Endothelial cell of umbilical vein (primary cell): ENCODE results near the gene CNTNAP1. TPM values are rescaled to one million over a fixed set of nuclear protein-coding genes. Genes with fewer than 3 reads are reported as not detected.

Experiments used
- BruUV-seq: library from RNA; stranded (reverse); fragments of 400-500 nt; replicated peaks from 2 replicates; lab custom pipeline; 2021; lab: Mats Ljungman, UMichigan
- CTCF ChIA-PET: fragments of 300-600, 350-600 bp; sonication (Branson Sonifier 250); formaldehyde crosslinking; loops from one replicate; lab custom pipeline; 2021; ENCODE audit warnings: antibody characterized with exemption, inconsistent platforms; lab: Charles Lee
- POLR2A ChIA-PET: fragments of 300-600, 350-600 bp; sonication (Branson Sonifier 250); formaldehyde crosslinking; loops from one replicate; lab custom pipeline; 2021; ENCODE audit warnings: antibody characterized with exemption, inconsistent platforms; lab: Charles Lee
- DNase-seq: peaks from one replicate; pipeline ENCODE4 v3.0.0-alpha.2; 2011; ENCODE audit warnings: low read depth, low spot score
- FAIRE-seq: peaks from 2 replicates; lab custom pipeline; 2011; peaks lifted over from hg19 to GRCh38; lab: Jason Lieb, UNC
- H2AFZ ChIP-seq: 2 replicates; pipeline ENCODE4 v1.6.0; 2012; ENCODE audit warnings: low read depth, low read length, control low read depth, inconsistent platforms
- H3K27ac ChIP-seq: 2 replicates; pipeline ENCODE4 v1.5.1; 2011; ENCODE audit warnings: low read depth, mild to moderate bottlenecking, control low read depth, low read length, moderate library complexity; ENCODE audit not compliant: insufficient read depth
- H3K27me3 ChIP-seq, 2 experiments: 2 replicates each; pipeline versions ENCODE4 v1.6.0 to v1.6.1; 2011; ENCODE audit warnings: low read length in 2 of 2, mixed read lengths in 1 of 2; ENCODE audit not compliant: control insufficient read depth in 2 of 2, insufficient read depth in 2 of 2
- H3K36me3 ChIP-seq, 2 experiments: 2 replicates in 1 of 2; 3 replicates in 1 of 2; pipeline ENCODE4 v1.5.1; 2011; ENCODE audit warnings: low read length in 2 of 2, mild to moderate bottlenecking in 1 of 2, moderate library complexity in 1 of 2; ENCODE audit not compliant: control insufficient read depth in 2 of 2, insufficient read depth in 2 of 2; ENCODE audit errors: extremely low read depth in 1 of 2
- H3K4me1 ChIP-seq: 3 replicates; pipeline ENCODE4 v1.5.1; 2011; ENCODE audit warnings: mild to moderate bottlenecking, low read length; ENCODE audit not compliant: control insufficient read depth, insufficient read depth; ENCODE audit errors: extremely low read depth
- H3K4me2 ChIP-seq: 2 replicates; pipeline ENCODE4 v1.6.1; 2011; ENCODE audit warnings: low read length, control low read depth, mixed read lengths; ENCODE audit not compliant: insufficient read depth
- H3K4me3 ChIP-seq, 3 experiments: fragments of 200-600 bp in 1 of 3; sonication (generic), shearing (Covaris generic) in 1 of 3; replicated peaks in 1 of 3; 2 replicates each; pipeline ENCODE4 v1.5.1; 2011 to 2016; ENCODE audit warnings: control low read depth in 3 of 3, low read length in 3 of 3, mild to moderate bottlenecking in 2 of 3, inconsistent platforms in 1 of 3, low read depth in 1 of 3, moderate library complexity in 1 of 3; ENCODE audit not compliant: insufficient read depth in 1 of 3
- H3K79me2 ChIP-seq: 2 replicates; pipeline ENCODE4 v1.6.0; 2012; ENCODE audit warnings: low read length, inconsistent platforms; ENCODE audit not compliant: control insufficient read depth, insufficient read depth
- H3K9ac ChIP-seq: replicated peaks from 2 replicates; pipeline ENCODE3; 2011; ENCODE audit warnings: low read length, control low read depth; ENCODE audit not compliant: insufficient read depth; ENCODE audit errors: extremely low read depth
- H3K9me1 ChIP-seq: replicated peaks from 3 replicates; pipeline ENCODE4 v1.6.0; 2011; ENCODE audit warnings: mild to moderate bottlenecking, low read length; ENCODE audit not compliant: control insufficient read depth, insufficient read depth; ENCODE audit errors: extremely low read depth
- H3K9me3 ChIP-seq: replicated peaks from 2 replicates; pipeline ENCODE4 v1.5.1; 2012; ENCODE audit warnings: low read length, inconsistent platforms; ENCODE audit not compliant: control insufficient read depth, insufficient read depth
- H4K20me1 ChIP-seq: replicated peaks from 2 replicates; pipeline ENCODE3; 2011; ENCODE audit warnings: mild to moderate bottlenecking, low read length; ENCODE audit not compliant: control insufficient read depth, insufficient read depth; ENCODE audit errors: extremely low read depth
- EZH2 ChIP-seq: IDR thresholded peaks from 2 replicates; pipeline ENCODE4 v1.6.1; 2012; ENCODE audit warnings: borderline replicate concordance, low read depth, mild to moderate bottlenecking, moderate library complexity, low read length, inconsistent platforms; ENCODE audit not compliant: severe bottlenecking
- FOS ChIP-seq: IDR thresholded peaks from 2 replicates; pipeline ENCODE4 v1.6.1; 2011; ENCODE audit warnings: mild to moderate bottlenecking, low read length, moderate library complexity, borderline replicate concordance; ENCODE audit not compliant: insufficient read depth
- GATA2 ChIP-seq: IDR thresholded peaks from 2 replicates; pipeline ENCODE4 v1.7.0; 2011; ENCODE audit warnings: low read depth, mild to moderate bottlenecking, moderate library complexity, mixed read lengths, low read length; ENCODE audit not compliant: insufficient read length, insufficient read depth
- JUN ChIP-seq: IDR thresholded peaks from 2 replicates; pipeline ENCODE4 v1.6.1; 2011; ENCODE audit warnings: borderline replicate concordance, low read depth; ENCODE audit not compliant: insufficient read length, insufficient read depth
- MYC ChIP-seq: IDR thresholded peaks from one replicate; pipeline ENCODE4 v1.6.1; 2011; ENCODE audit warnings: mild to moderate bottlenecking, low read depth, low read length
- POLR2A ChIP-seq: IDR thresholded peaks from 2 replicates; pipeline ENCODE4 v1.6.1; 2012; ENCODE audit warnings: low read depth, mild to moderate bottlenecking, control low read depth, low read length
- POLR2AphosphoS5 ChIP-seq: IDR thresholded peaks from 2 replicates; pipeline ENCODE4 v1.6.1; 2012; ENCODE audit warnings: low read depth, mild to moderate bottlenecking, control low read depth, low read length, moderate library complexity; ENCODE audit not compliant: insufficient read depth
- dilution Hi-C: fragments of 300-500 bp; cut with MboI; formaldehyde crosslinking; loops from one replicate; pipeline ENCODE4 v1.15.0; 2019; ENCODE audit warnings: low sequenced_read_pairs; ENCODE audit not compliant: extremely low pct_ligation_motif_present
- intact Hi-C: fragments of 100-400 bp; cut with micrococcal nuclease; formaldehyde crosslinking; loops from one replicate; pipeline ENCODE4 v1.10.0; 2022
- polyA plus RNA-seq, 4 experiments: library from polyadenylated mRNA; depleted of rRNA in 3 of 4; stranded (reverse) in 3 of 4; unstranded in 1 of 4; fragments of >200 nt; gene quantifications; 2 replicates each; pipeline versions ENCODE4 v1.2.1 to v1.2.3, GENCODE V29; 2011 to 2012; ENCODE audit warnings: missing spikeins in 1 of 4
- total RNA-seq: library from RNA; stranded (reverse); gene quantifications from 2 replicates; pipeline ENCODE4 v1.2.3, GENCODE V29; 2021
- TF ChIP-seq, protein P1 (sequence below): IDR thresholded peaks from 2 replicates; pipeline ENCODE4 v1.6.1; 2011; ENCODE audit not compliant: insufficient read depth, insufficient read length
- TF ChIP-seq, protein P2 (sequence below), 2 donors: IDR thresholded peaks; 1 replicate in 1 of 2; 2 replicates in 1 of 2; pipeline ENCODE4 v1.5.1; 2011; ENCODE audit warnings: low read length in 2 of 2, mild to moderate bottlenecking in 2 of 2, moderate library complexity in 2 of 2, control low read depth in 1 of 2, inconsistent platforms in 1 of 2, low read depth in 1 of 2; ENCODE audit not compliant: insufficient read depth in 1 of 2; ENCODE audit errors: extremely low read depth in 1 of 2

CNTNAP1 gene
- total and polyA plus RNA-seq, 2 donors (not counting 3 experiments of a cell fraction or from before 2014, with no cell fraction given), result 26.3 to 44.8 TPM

DNA sequence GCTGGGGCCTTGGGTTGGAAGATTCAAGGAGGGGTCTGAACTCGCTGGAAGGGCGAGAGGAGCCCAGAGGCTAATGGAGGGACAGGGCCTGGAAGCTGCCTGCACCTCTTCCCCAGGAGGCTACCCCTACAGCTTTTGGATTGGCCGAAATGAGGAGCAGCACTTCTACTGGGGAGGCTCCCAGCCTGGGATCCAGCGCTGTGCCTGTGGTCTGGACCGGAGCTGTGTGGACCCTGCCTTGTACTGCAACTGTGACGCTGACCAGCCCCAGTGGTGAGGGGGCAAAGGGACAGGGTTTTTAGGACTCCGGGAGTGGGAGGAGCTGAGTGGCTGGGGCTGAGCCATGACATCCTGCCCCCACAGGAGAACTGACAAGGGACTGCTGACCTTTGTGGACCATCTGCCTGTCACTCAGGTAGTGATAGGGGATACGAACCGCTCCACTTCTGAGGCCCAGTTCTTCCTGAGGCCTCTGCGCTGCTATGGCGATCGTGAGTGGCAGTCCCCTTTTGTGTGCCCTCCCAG, 8.8 kb downstream of the CNTNAP1 start:
- Histone ChIP-seq H3K9me1 (no peaks in the 10 kb centered on the region), H3K27me3 (peaks cover 0 to 7% of the 10 kb centered on the region in 2 experiments), H3K9me3 (no peaks in the 10 kb centered on the region), H3K4me2 (no peak overlapping the region), H2AFZ (no peak overlapping the region), H4K20me1 (no peaks in the 10 kb centered on the region), H3K79me2 (no peaks in the 10 kb centered on the region), H3K36me3 (peaks cover 2 to 4% of the 10 kb centered on the region in 2 experiments), H3K4me3 (no peak overlapping the region), H3K27ac (no peak overlapping the region), H3K9ac (no peak overlapping the region), H3K4me1 (no peaks in the 10 kb centered on the region)
- BruUV-seq, result no TSS peak
- TF ChIP-seq, protein P1, sequence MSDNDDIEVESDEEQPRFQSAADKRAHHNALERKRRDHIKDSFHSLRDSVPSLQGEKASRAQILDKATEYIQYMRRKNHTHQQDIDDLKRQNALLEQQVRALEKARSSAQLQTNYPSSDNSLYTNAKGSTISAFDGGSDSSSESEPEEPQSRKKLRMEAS, result no peak
- no peak for TF ChIP-seq MYC
- TF ChIP-seq, protein P2, sequence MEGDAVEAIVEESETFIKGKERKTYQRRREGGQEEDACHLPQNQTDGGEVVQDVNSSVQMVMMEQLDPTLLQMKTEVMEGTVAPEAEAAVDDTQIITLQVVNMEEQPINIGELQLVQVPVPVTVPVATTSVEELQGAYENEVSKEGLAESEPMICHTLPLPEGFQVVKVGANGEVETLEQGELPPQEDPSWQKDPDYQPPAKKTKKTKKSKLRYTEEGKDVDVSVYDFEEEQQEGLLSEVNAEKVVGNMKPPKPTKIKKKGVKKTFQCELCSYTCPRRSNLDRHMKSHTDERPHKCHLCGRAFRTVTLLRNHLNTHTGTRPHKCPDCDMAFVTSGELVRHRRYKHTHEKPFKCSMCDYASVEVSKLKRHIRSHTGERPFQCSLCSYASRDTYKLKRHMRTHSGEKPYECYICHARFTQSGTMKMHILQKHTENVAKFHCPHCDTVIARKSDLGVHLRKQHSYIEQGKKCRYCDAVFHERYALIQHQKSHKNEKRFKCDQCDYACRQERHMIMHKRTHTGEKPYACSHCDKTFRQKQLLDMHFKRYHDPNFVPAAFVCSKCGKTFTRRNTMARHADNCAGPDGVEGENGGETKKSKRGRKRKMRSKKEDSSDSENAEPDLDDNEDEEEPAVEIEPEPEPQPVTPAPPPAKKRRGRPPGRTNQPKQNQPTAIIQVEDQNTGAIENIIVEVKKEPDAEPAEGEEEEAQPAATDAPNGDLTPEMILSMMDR (IDR thresholded peaks at IDR 0.05; ENCODE audit: extremely low read depth in 1 of 2, insufficient read depth in 1 of 2, low read depth in 1 of 2, low read length in 2 of 2), result no peak
- TF ChIP-seq POLR2AphosphoS5, result no peak
- TF ChIP-seq JUN, result no peak
- no peak for TF ChIP-seq POLR2A
- TF ChIP-seq GATA2, result no peak
- no peak for TF ChIP-seq EZH2
- no peak for TF ChIP-seq FOS
- POLR2A ChIA-PET, result no interaction called here
- no peak for DNase-seq
- no peak for FAIRE-seq
- CTCF ChIA-PET, result interaction anchor here (1.6 to 1.8 kb wide), 2 partner anchors 72 to 113 kb away, joined by 6 to 7 read pairs; no protein-coding TSS in a partner anchor
- dilution Hi-C loops, result no loop called here
- intact Hi-C loops, result no loop called here
